GM12878 (cell line): ENCODE data around the gene TSPAN10. TPM values are rescaled to one million over a fixed set of nuclear protein-coding genes. Genes with fewer than 3 reads are reported as not detected.

Source experiments
- ATAC-seq: fragments of 200-7000 bp; cut with Tn5 transposase; 3 replicates; pipeline ENCODE4 v1.9.1; 2020; ENCODE audit warnings: mild to moderate bottlenecking, moderate library complexity
- BruUV-seq: library from RNA; stranded (reverse); fragments of 400-500 nt; replicated peaks from 2 replicates; lab custom pipeline; 2021; lab: Mats Ljungman, UMichigan
- CTCF ChIA-PET: fragments of 300-600 bp; sonication (Branson Sonifier 250); formaldehyde crosslinking; extraction: SDS; loops from one replicate; lab custom pipeline; 2021; ENCODE audit warnings: inconsistent platforms; lab: Yijun Ruan, JAX
- POLR2A ChIA-PET: fragments of 350-600 bp; formaldehyde crosslinking; extraction: SDS; loops from one replicate; lab custom pipeline; 2021; ENCODE audit warnings: inconsistent platforms; lab: Charles Lee
- RAD21 ChIA-PET: fragments of 300-600 bp; sonication (Branson Sonifier 250); formaldehyde crosslinking; loops from one replicate; lab custom pipeline; 2023; ENCODE audit warnings: antibody characterized with exemption; ENCODE audit not compliant: unreplicated experiment; lab: Charles Lee
- SMC1A ChIA-PET: fragments of 300-600 bp; sonication (Branson Sonifier 250); formaldehyde crosslinking; loops from one replicate; lab custom pipeline; 2023; ENCODE audit not compliant: unreplicated experiment, uncharacterized antibody; lab: Charles Lee
- DNase-seq: peaks from one replicate; pipeline ENCODE4 v3.0.0-alpha.2; 2011; ENCODE audit warnings: low read depth, low spot score
- FAIRE-seq: peaks from 3 replicates; lab custom pipeline; 2011; peaks lifted over from hg19 to GRCh38; lab: Jason Lieb, UNC
- H2AFZ ChIP-seq: 2 replicates; pipeline ENCODE4 v1.6.0; 2011; ENCODE audit warnings: low read depth, low read length, control low read depth; ENCODE audit not compliant: control insufficient read depth
- H3K27ac ChIP-seq: 2 replicates; pipeline ENCODE4 v1.5.1; 2011; ENCODE audit warnings: control low read depth; ENCODE audit not compliant: control insufficient read depth, insufficient read depth
- H3K27me3 ChIP-seq, 2 experiments: replicated peaks in 1 of 2; 2 replicates each; pipeline versions ENCODE4 v1.6.0 to v1.6.1; 2011; ENCODE audit warnings: low read length in 1 of 2; ENCODE audit not compliant: control insufficient read depth in 2 of 2, insufficient read depth in 2 of 2
- H3K36me3 ChIP-seq, 2 experiments: 2 replicates each; pipeline ENCODE4 v1.5.1; 2011; ENCODE audit warnings: low read length in 1 of 2; ENCODE audit not compliant: control insufficient read depth in 2 of 2, insufficient read depth in 2 of 2
- H3K4me1 ChIP-seq: 2 replicates; pipeline ENCODE4 v1.6.1; 2011; ENCODE audit warnings: mild to moderate bottlenecking, low read length, moderate library complexity, mixed read lengths; ENCODE audit not compliant: control insufficient read depth, insufficient read depth
- H3K4me2 ChIP-seq: 2 replicates; pipeline ENCODE4 v1.6.0; 2011; ENCODE audit warnings: control low read depth; ENCODE audit not compliant: control insufficient read depth, insufficient read depth
- H3K4me3 ChIP-seq: fragments of 200-600 bp; sonication (generic); 2 replicates; pipeline ENCODE4 v1.5.1; 2016
- H3K79me2 ChIP-seq: 2 replicates; pipeline ENCODE4 v1.6.0; 2011; ENCODE audit warnings: low read length; ENCODE audit not compliant: control insufficient read depth, insufficient read depth
- H3K9ac ChIP-seq: 2 replicates; pipeline ENCODE4 v1.8.0; 2011; ENCODE audit warnings: low read length, control low read depth, mixed read lengths; ENCODE audit not compliant: control insufficient read depth, insufficient read depth
- H3K9me3 ChIP-seq: replicated peaks from 3 replicates; pipeline ENCODE4 v1.5.1; 2011; ENCODE audit warnings: mild to moderate bottlenecking, low read length; ENCODE audit not compliant: control insufficient read depth, insufficient read depth
- H4K20me1 ChIP-seq: 2 replicates; pipeline ENCODE4 v1.6.0; 2011; ENCODE audit not compliant: control insufficient read depth, insufficient read depth
- CUX1 ChIP-seq: IDR thresholded peaks from 2 replicates; pipeline ENCODE4 v1.6.1; 2012; ENCODE audit warnings: improper control_type of control experiment, low read depth, low read length; ENCODE audit not compliant: insufficient replicate concordance
- KLF5 ChIP-seq: fragments of 450-650 bp; IDR thresholded peaks from 2 replicates; pipeline ENCODE4 v1.6.1; 2014; ENCODE audit warnings: mild to moderate bottlenecking; ENCODE audit not compliant: partially characterized antibody
- MTA3 ChIP-seq: IDR thresholded peaks from 2 replicates; pipeline ENCODE4 v1.6.1; 2012; ENCODE audit warnings: low read length, inconsistent platforms, borderline replicate concordance
- POU2F2 ChIP-seq: IDR thresholded peaks from 3 replicates; pipeline ENCODE4 v1.6.1; 2011; ENCODE audit warnings: low read depth, mild to moderate bottlenecking, low read length, borderline replicate concordance
- RELB ChIP-seq: fragments of 450-650 bp; IDR thresholded peaks from 2 replicates; pipeline ENCODE4 v1.6.1; 2017; ENCODE audit warnings: low read depth, mild to moderate bottlenecking, moderate library complexity
- SMAD5 ChIP-seq: IDR thresholded peaks from 2 replicates; pipeline ENCODE4 v1.6.1; 2016; ENCODE audit warnings: antibody characterized with exemption, low read depth
- SMARCA5 ChIP-seq: fragments of 450-650 bp; IDR thresholded peaks from 2 replicates; pipeline ENCODE4 v1.6.1; 2017; ENCODE audit warnings: mild to moderate bottlenecking
- TBL1XR1 ChIP-seq: IDR thresholded peaks from 2 replicates; pipeline ENCODE4 v1.6.1; 2012; ENCODE audit warnings: low read depth, low read length, improper control_type of control experiment
- WGBS: methylation state at CpG from one replicate; pipeline ENCODE4 v1.1.6; 2016; ENCODE audit warnings: low lambda C conversion rate; ENCODE audit not compliant: insufficient replicate concordance, insufficient coverage; ENCODE audit errors: missing lambda C conversion rate; 5-methylcytosine and 5-hydroxymethylcytosine counted together
- in situ Hi-C: fragments of 300-500 bp; cut with MboI; formaldehyde crosslinking; loops from 9 replicates; pipeline ENCODE4 v1.14.3; 2018; ENCODE audit warnings: mixed read lengths
- intact Hi-C: fragments of 100-400 bp; cut with micrococcal nuclease; formaldehyde crosslinking; loops from one replicate; pipeline ENCODE4 v1.14.2; 2022; ENCODE audit not compliant: unreplicated experiment
- polyA plus RNA-seq, 11 experiments: library from polyadenylated mRNA; depleted of rRNA in 4 of 11; unstranded in 6 of 11; stranded (reverse) in 5 of 11; fragments of >200 nt; fragmentation: Nextera tagmentation in 4 of 11; fragmentation: Illumina TruSeq in 1 of 11; extraction: Ambion mirVana in 4 of 11; extraction: Trizol in 1 of 11; gene quantifications; 1 replicate in 1 of 11; 2 replicates in 10 of 11; pipeline versions ENCODE4 v1.2.1 to v1.2.3, GENCODE V29; 2011 to 2016; ENCODE audit warnings: inconsistent platforms in 2 of 11, missing spikeins in 2 of 11, low read depth in 1 of 11
- total RNA-seq, 4 experiments: library from RNA; depleted of rRNA in 3 of 4; stranded (reverse); fragments of >200 nt in 3 of 4; fragmentation: Illumina TruSeq in 1 of 4; extraction: Trizol in 1 of 4; gene quantifications; 2 replicates each; pipeline versions ENCODE4 v1.2.1 to v1.2.3, GENCODE V29; 2013 to 2021

The TSPAN10 gene
- total and polyA plus RNA-seq, 10 of the 15 experiments (the other 5 are each of a cell fraction or from before 2014, with no cell fraction given) = 0.13 to 0.82 (median 0.43) TPM

- DNase-seq = no peak
- no peak for ATAC-seq
- SMC1A ChIA-PET = no interaction called here
- intact Hi-C loops = loop anchor here (2.0 kb wide), 1 partner anchor 21 kb away; the partner anchor contains the start of gene MRPL12
- in situ Hi-C loops = no loop called here
- Histone ChIP-seq H3K4me1 (peaks cover 11% of the 10 kb centered on the region), H4K20me1 (peaks cover 8% of the 10 kb centered on the region; the same call in 1 of the 2 replicates), H3K4me3 (no peak overlapping the region), H3K4me2 (no peak overlapping the region), H3K27me3 (no peaks in the 10 kb centered on the region), H3K9ac (no peak overlapping the region), H3K9me3 (no peaks in the 10 kb centered on the region), H3K36me3 (peaks cover 0 to 2% of the 10 kb centered on the region in 2 experiments; a peak in 3 of 4 replicates), H3K79me2 (peaks cover 38% of the 10 kb centered on the region), H2AFZ (no peak overlapping the region), H3K27ac (no peak overlapping the region)
- RAD21 ChIA-PET = no interaction called here
- CTCF ChIA-PET = interaction anchor here (1.1 kb wide), 1 partner anchor 12 kb away, joined by 3 read pairs; no protein-coding TSS in a partner anchor
- BruUV-seq = no TSS peak
- no peak for TF ChIP-seq RELB
- no peak for TF ChIP-seq SMAD5
- no peak for TF ChIP-seq MTA3
- no peak for TF ChIP-seq KLF5
- TF ChIP-seq POU2F2 = no peak
- TF ChIP-seq TBL1XR1 = no peak
- no peak for TF ChIP-seq SMARCA5
- no peak for TF ChIP-seq CUX1
- no peak for FAIRE-seq
- POLR2A ChIA-PET = interaction anchor here (1.2 to 4.0 kb wide), 2 partner anchors 21 to 22 kb away, joined by 3 to 32 read pairs; partner anchors contain the start of gene MRPL12
- WGBS = 87% methylated on average over 17 of the region's 17 CpGs
Observed at GRCh38 chr17:81681672-81682071, 44.7 kb downstream of the TSPAN10 start.
